Stimulated activated CD4-positive, alpha-beta T cell treated with anti-CD3 and anti-CD28 coated beads, Interleukin-4, amount 100 ng/mL, for 1 hour (primary cell): ENCODE data around the gene CCL11.

Experiments used
- DNase-seq: peaks from one replicate; pipeline ENCODE4 v3.0.0-alpha.2; 2020

The CCL11 gene

GRCh38 chr17:34257986-34258326, 27.6 kb upstream of the CCL11 start:
- no peak for DNase-seq

DNA sequence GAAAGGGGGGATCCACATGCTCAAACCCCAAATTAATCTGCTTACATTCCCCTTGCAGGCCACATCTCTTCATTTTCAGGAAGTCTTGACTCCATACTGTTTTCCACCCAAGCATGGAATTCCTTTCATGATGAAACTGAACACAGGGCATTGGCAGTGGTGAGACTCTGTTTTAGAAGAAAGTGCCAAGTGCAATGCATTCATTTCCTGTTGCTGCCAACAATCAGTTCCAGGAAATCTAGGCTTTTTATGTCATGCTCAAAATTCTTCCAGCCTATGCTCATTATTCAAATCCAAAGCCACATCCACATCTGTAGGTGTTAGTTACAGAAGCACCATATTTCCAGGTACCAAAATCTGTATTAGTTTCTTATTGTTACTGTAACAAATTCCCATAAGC, 26.4 kb upstream of the CCL11 start:
- DNase-seq: no peak

GRCh38 chr17:34260861-34261260, 24.7 kb upstream of the CCL11 start:
- DNase-seq: no peak

- no peak for DNase-seq
Measured at GRCh38 chr17:34261568-34262337, 23.8 kb upstream of the CCL11 start.

GRCh38 chr17:34265711-34266110, 19.8 kb upstream of the CCL11 start:
- no peak for DNase-seq

- DNase-seq: no peak
Measured at GRCh38 chr17:34269969-34270368, 15.6 kb upstream of the CCL11 start, which contains the start of gene CCL7. CCL7 (plus strand) TSS chr17:34270221; CDS start chr17:34270291, 70 bp downstream.

DNA sequence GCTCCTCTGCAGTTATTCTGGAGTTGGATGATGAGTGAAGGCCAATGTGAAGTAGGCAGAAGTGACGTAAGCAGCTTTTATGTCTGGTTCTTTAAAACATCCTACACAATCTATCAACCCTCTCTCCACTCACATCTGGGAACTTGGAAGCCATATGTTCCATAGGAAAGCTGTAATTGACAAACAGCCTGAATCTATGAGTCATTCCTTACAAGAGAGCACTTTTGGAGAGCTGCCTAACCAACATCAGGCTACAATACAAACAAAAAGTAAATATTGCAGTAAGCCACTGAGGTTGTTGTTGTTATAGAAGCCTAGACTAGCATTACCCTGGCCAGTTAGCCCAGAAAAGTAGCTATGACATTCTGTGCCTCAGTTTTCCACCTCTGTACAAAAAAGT, 9.7 kb upstream of the CCL11 start:
- DNase-seq: no peak

- no peak for DNase-seq
Measured at GRCh38 chr17:34276826-34277225, 8.7 kb upstream of the CCL11 start.

DNA sequence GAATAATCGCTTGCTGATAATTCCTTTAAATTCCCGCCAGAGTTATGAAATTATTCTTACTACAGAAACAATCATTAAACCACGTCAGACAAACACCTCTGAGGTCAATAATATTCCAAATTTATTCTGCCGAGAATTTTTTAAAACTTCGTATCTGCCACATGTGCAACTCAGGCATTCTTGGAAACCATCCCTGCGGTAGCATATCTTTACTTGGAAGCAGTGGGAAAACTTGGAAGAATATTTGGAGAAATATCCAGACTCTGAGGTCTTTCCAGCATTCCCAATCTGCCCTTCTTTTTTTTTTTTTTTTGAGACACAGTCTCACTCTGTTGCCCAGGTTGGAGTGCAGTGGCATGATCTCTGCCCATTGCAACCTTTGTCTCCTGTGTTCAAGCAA, 2.0 kb upstream of the CCL11 start:
- no peak for DNase-seq

GRCh38 chr17:34287875-34288274, 2.3 kb downstream of the CCL11 start:
- no peak for DNase-seq

- DNase-seq: no peak
Measured at GRCh38 chr17:34290586-34290985, 5.0 kb downstream of the CCL11 start.

- no peak for DNase-seq
Measured at GRCh38 chr17:34291721-34292348, 6.3 kb downstream of the CCL11 start.

GRCh38 chr17:34299027-34299426, 13.5 kb downstream of the CCL11 start:
- DNase-seq: no peak

- no peak for DNase-seq
Measured at GRCh38 chr17:34299956-34300577, 14.5 kb downstream of the CCL11 start.

GRCh38 chr17:34300652-34301370, 15.3 kb downstream of the CCL11 start:
- no peak for DNase-seq

GRCh38 chr17:34301986-34302385, 16.4 kb downstream of the CCL11 start:
- no peak for DNase-seq

- DNase-seq: no peak
Measured at GRCh38 chr17:34302636-34303035, 17.1 kb downstream of the CCL11 start.

- no peak for DNase-seq
Measured at GRCh38 chr17:34303606-34304005, 18.1 kb downstream of the CCL11 start.

- no peak for DNase-seq
Measured at GRCh38 chr17:34305061-34305460, 19.5 kb downstream of the CCL11 start.

- no peak for DNase-seq
Measured at GRCh38 chr17:34305606-34306005, 20.1 kb downstream of the CCL11 start.

DNA sequence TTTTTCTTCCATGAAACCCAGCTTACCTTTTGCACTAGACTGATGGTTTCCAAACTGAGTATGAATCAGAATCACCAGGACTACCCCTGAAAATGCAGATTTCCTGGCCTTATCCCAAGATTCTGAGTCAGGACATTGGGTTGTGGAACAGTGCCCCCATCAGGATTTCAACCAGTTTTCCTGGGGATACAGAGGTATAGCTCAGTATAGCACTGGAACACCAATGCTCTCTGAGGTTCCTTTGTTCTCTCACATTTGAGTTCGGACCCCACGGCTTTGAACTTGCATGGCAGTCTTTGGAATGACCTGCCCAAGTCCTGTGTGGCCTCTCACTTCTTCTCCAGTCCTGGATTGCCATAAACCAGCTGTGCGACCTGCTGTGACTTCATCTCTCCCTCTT, 20.9 kb downstream of the CCL11 start:
- no peak for DNase-seq

GRCh38 chr17:34307110-34307509, 21.6 kb downstream of the CCL11 start:
- DNase-seq: no peak

DNA sequence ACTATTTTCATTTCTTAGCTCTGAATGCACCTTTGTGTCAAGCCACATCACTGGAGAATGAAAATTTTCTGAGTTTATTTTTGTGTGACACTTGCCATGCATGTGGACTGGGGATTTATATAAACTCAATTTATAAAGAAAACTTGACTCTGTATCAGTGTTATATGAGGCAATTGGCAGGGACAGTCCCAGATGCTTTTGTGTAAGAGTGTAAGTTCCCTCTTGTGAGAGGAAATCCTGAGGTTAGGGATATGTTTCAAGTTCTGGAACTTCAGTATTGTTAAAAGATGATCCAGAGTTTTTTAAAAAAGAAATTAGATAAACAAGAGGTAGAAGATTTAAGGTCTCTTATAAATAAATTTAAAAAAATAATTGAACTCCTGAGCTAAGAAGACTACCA, 22.8 kb downstream of the CCL11 start:
- DNase-seq: no peak

- DNase-seq: no peak
Measured at GRCh38 chr17:34311291-34311690, 25.7 kb downstream of the CCL11 start.
